Keratinocyte (primary cell): ENCODE results near the gene CTDSP1. TPM values are rescaled to one million over a fixed set of nuclear protein-coding genes. Genes with fewer than 3 reads are reported as not detected.

Experiments used
- DNase-seq: peaks from one replicate; pipeline ENCODE4 v3.0.0-alpha.2; 2011; ENCODE audit warnings: low read depth, missing footprints, low spot score
- FAIRE-seq: peaks from 2 replicates; lab custom pipeline; 2011; peaks lifted over from hg19 to GRCh38; lab: Jason Lieb, UNC
- H2AFZ ChIP-seq: 2 replicates; pipeline ENCODE4 v1.6.0; 2012; ENCODE audit warnings: low read length, control low read depth, inconsistent platforms; ENCODE audit not compliant: control insufficient read depth
- H3K27ac ChIP-seq: 2 replicates; pipeline ENCODE4 v1.5.1; 2011; ENCODE audit warnings: low read length; ENCODE audit not compliant: control insufficient read depth, insufficient read depth
- H3K27me3 ChIP-seq: 3 replicates; pipeline ENCODE4 v1.6.0; 2011; ENCODE audit warnings: low read length; ENCODE audit not compliant: control insufficient read depth, insufficient read depth; ENCODE audit errors: extremely low read depth
- H3K36me3 ChIP-seq, 2 experiments: 2 replicates in 1 of 2; 3 replicates in 1 of 2; pipeline ENCODE4 v1.5.1; 2011; ENCODE audit warnings: low read length in 2 of 2, mild to moderate bottlenecking in 1 of 2; ENCODE audit not compliant: control insufficient read depth in 2 of 2, insufficient read depth in 2 of 2; ENCODE audit errors: extremely low read depth in 1 of 2
- H3K4me1 ChIP-seq: 3 replicates; pipeline ENCODE4 v1.5.1; 2011; ENCODE audit warnings: low read length; ENCODE audit not compliant: control insufficient read depth, insufficient read depth; ENCODE audit errors: extremely low read depth
- H3K4me2 ChIP-seq: 3 replicates; pipeline ENCODE4 v1.6.0; 2011; ENCODE audit warnings: low read depth, low read length; ENCODE audit not compliant: control insufficient read depth, insufficient read depth; ENCODE audit errors: extremely low read depth
- H3K4me3 ChIP-seq, 3 experiments: fragments of 200-600 bp in 1 of 3; sonication (generic) in 1 of 3; 2 replicates in 2 of 3; 3 replicates in 1 of 3; pipeline ENCODE4 v1.5.1; 2011 to 2016; ENCODE audit warnings: low read length in 3 of 3, mild to moderate bottlenecking in 3 of 3, control low read depth in 2 of 3, inconsistent platforms in 1 of 3, low read depth in 1 of 3, mixed read lengths in 1 of 3, mixed run types in 1 of 3, moderate library complexity in 1 of 3; ENCODE audit not compliant: control insufficient read depth in 2 of 3, insufficient read depth in 2 of 3; ENCODE audit errors: extremely low read depth in 1 of 3
- H3K79me2 ChIP-seq: 2 replicates; pipeline ENCODE4 v1.6.0; 2012; ENCODE audit warnings: low read length; ENCODE audit not compliant: control insufficient read depth, insufficient read depth
- H3K9ac ChIP-seq: 3 replicates; pipeline ENCODE4 v1.6.0; 2011; ENCODE audit warnings: low read length; ENCODE audit not compliant: control insufficient read depth, insufficient read depth; ENCODE audit errors: extremely low read depth
- H3K9me1 ChIP-seq: 3 replicates; pipeline ENCODE4 v1.6.0; 2011; ENCODE audit warnings: low read length; ENCODE audit not compliant: control insufficient read depth, insufficient read depth; ENCODE audit errors: extremely low read depth
- H3K9me3 ChIP-seq: 2 replicates; pipeline ENCODE4 v1.5.1; 2012; ENCODE audit warnings: low read depth, low read length; ENCODE audit not compliant: control insufficient read depth
- H4K20me1 ChIP-seq: 3 replicates; pipeline ENCODE4 v1.6.0; 2011; ENCODE audit warnings: low read length; ENCODE audit not compliant: control insufficient read depth, insufficient read depth; ENCODE audit errors: extremely low read depth
- EZH2 ChIP-seq: IDR thresholded peaks from one replicate; pipeline ENCODE4 v1.6.1; 2012; ENCODE audit warnings: inconsistent platforms, mild to moderate bottlenecking, low read length, moderate library complexity
- dilution Hi-C: fragments of 300-500 bp; cut with MboI; formaldehyde crosslinking; loops from one replicate; pipeline ENCODE4 v1.7.0; 2020; ENCODE audit warnings: low sequenced_read_pairs; ENCODE audit not compliant: extremely low pct_ligation_motif_present
- polyA plus RNA-seq, 5 experiments: library from polyadenylated mRNA; depleted of rRNA in 3 of 5; stranded (reverse) in 3 of 5; stranded (forward) in 1 of 5; unstranded in 1 of 5; fragments of >200 nt; gene quantifications; 1 replicate in 1 of 5; 2 replicates in 3 of 5; 3 replicates in 1 of 5; pipeline versions ENCODE4 v1.2.1 to v1.2.3, GENCODE V29; 2011 to 2012; ENCODE audit warnings: missing spikeins in 2 of 5, low read depth in 1 of 5, low replicate concordance in 1 of 5
- small RNA-seq, 3 experiments: library from RNA; depleted of rRNA; stranded (forward); fragments of <200 nt; gene quantifications; one replicate each; pipeline ENCODE3, GENCODE V24; 2012; ENCODE audit warnings: low read depth in 3 of 3, low replicate concordance in 1 of 3; ENCODE audit not compliant: insufficient read length in 3 of 3

CTDSP1 gene
- polyA plus RNA-seq, 1 donor (not counting 4 experiments of a cell fraction or from before 2014, with no cell fraction given) = 38.7 TPM

GRCh38 chr2:218452079-218452478 lies 52.4 kb downstream of the CTDSP1 start:
- Histone ChIP-seq H2AFZ (no peak overlapping the region), H3K27ac (no peak overlapping the region), H3K9me1 (no peaks in the 10 kb centered on the region), H3K9ac (no peak overlapping the region), H3K36me3 (peaks cover 2% of the 10 kb centered on the region in 2 experiments), H3K4me3 (no peak overlapping the region), H3K4me2 (no peak overlapping the region), H4K20me1 (no peaks in the 10 kb centered on the region), H3K4me1 (peaks cover 18% of the 10 kb centered on the region), H3K9me3 (no peaks in the 10 kb centered on the region), H3K79me2 (no peaks in the 10 kb centered on the region), H3K27me3 (no peaks in the 10 kb centered on the region)
- DNase-seq (no peak), FAIRE-seq (no peak)
- dilution Hi-C loops = no loop called here
- TF ChIP-seq EZH2 = no peak

Small RNA genes lying within 50 kb of the gene (small RNA-seq; reads per million reads assigned to genes)
- 200 to 4,047 (median 1,995) reads per million in 3 experiments for gene MIR26B

Other genes starting within 250 kb of the CTDSP1 start
- gene CXCR1, start 232.9 kb upstream of the CTDSP1 start, polyA plus RNA-seq = 12.7 to 23.5 TPM (median 14.5 TPM) in 3 replicates
- gene ARPC2, start 182.7 kb upstream of the CTDSP1 start, polyA plus RNA-seq = 945 to 1,145 TPM (median 1,121 TPM) in 3 replicates
- 0.10 to 0.18 TPM (median 0.12 TPM) in 3 replicates for gene GPBAR1, start 138.9 kb upstream of the CTDSP1 start, polyA plus RNA-seq
- gene AAMP, start 129.7 kb upstream of the CTDSP1 start, polyA plus RNA-seq = 76.3 to 94.3 TPM (median 78.4 TPM) in 3 replicates
- gene PNKD, start 129.3 kb upstream of the CTDSP1 start, polyA plus RNA-seq = 21.8 to 36.2 TPM (median 22.8 TPM) in 3 replicates
- gene TMBIM1, start 107.4 kb upstream of the CTDSP1 start, polyA plus RNA-seq = 609 to 905 TPM (median 751 TPM) in 3 replicates
- gene CATIP, start 43.0 kb upstream of the CTDSP1 start, polyA plus RNA-seq = not detected in 3 replicates
- gene SLC11A1, start 17.6 kb upstream of the CTDSP1 start, polyA plus RNA-seq = 0.46 to 1.2 TPM (median 0.70 TPM) in 3 replicates
- not detected in 3 replicates for gene VIL1, start 19.3 kb downstream of the CTDSP1 start, polyA plus RNA-seq
- gene USP37, start 168.5 kb downstream of the CTDSP1 start, polyA plus RNA-seq = 2.2 to 4.2 TPM (median 2.7 TPM) in 3 replicates
- 41.9 to 66.7 TPM (median 48.1 TPM) in 3 replicates for gene CNOT9, start 169.0 kb downstream of the CTDSP1 start, polyA plus RNA-seq
- 10.2 to 15.3 TPM (median 13.2 TPM) in 3 replicates for gene PLCD4, start 208.0 kb downstream of the CTDSP1 start, polyA plus RNA-seq